HL-60 (cell line): ENCODE data around the gene KEL.

Experiments used
- GABPA ChIP-seq: IDR thresholded peaks from 2 replicates; pipeline ENCODE4 v1.6.1; 2012; ENCODE audit warnings: low read depth
- TF ChIP-seq, protein P1 (sequence below): IDR thresholded peaks from one replicate; pipeline ENCODE4 v1.5.1; 2011; ENCODE audit warnings: low read length, control low read depth, inconsistent platforms; ENCODE audit not compliant: insufficient read depth

- TF ChIP-seq GABPA = no peak
- TF ChIP-seq, protein P1, sequence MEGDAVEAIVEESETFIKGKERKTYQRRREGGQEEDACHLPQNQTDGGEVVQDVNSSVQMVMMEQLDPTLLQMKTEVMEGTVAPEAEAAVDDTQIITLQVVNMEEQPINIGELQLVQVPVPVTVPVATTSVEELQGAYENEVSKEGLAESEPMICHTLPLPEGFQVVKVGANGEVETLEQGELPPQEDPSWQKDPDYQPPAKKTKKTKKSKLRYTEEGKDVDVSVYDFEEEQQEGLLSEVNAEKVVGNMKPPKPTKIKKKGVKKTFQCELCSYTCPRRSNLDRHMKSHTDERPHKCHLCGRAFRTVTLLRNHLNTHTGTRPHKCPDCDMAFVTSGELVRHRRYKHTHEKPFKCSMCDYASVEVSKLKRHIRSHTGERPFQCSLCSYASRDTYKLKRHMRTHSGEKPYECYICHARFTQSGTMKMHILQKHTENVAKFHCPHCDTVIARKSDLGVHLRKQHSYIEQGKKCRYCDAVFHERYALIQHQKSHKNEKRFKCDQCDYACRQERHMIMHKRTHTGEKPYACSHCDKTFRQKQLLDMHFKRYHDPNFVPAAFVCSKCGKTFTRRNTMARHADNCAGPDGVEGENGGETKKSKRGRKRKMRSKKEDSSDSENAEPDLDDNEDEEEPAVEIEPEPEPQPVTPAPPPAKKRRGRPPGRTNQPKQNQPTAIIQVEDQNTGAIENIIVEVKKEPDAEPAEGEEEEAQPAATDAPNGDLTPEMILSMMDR = no peak
Observed at GRCh38 chr7:142945001-142945400, 17.2 kb downstream of the KEL start.
